Neural progenitor cell (in vitro differentiated cells): Measurements from ENCODE around the gene ZMIZ1. TPM values are rescaled to one million over a fixed set of nuclear protein-coding genes. Genes with fewer than 3 reads are reported as not detected.
A peak's percentile ranks its signal among the peaks of the same experiment; 100 is the strongest.

ENCODE experiments used
- DNase-seq: peaks from one replicate; pipeline ENCODE4 v3.0.0-alpha.2; 2016; ENCODE audit warnings: low spot score
- H2AFZ ChIP-seq: fragments of 200-600 bp; sonication (generic); replicated peaks from 2 replicates; pipeline ENCODE4 v1.6.1; 2016; ENCODE audit warnings: antibody characterized with exemption
- H3F3A ChIP-seq: fragments of 200-600 bp; sonication (generic); 2 replicates; pipeline ENCODE4 v1.6.1; 2016; ENCODE audit warnings: antibody characterized with exemption, low read depth
- H3K27ac ChIP-seq: fragments of 200-600 bp; sonication (generic); 2 replicates; pipeline ENCODE4 v1.5.1; 2016; ENCODE audit warnings: mild to moderate bottlenecking
- H3K27me3 ChIP-seq: fragments of 200-600 bp; sonication (generic); 2 replicates; pipeline ENCODE4 v1.6.1; 2016; ENCODE audit warnings: mild to moderate bottlenecking, moderate library complexity
- H3K36me3 ChIP-seq: fragments of 200-600 bp; sonication (generic); 2 replicates; pipeline ENCODE4 v1.5.1; 2016
- H3K4me1 ChIP-seq: fragments of 200-600 bp; sonication (generic); 2 replicates; pipeline ENCODE4 v1.6.1; 2016; ENCODE audit warnings: mixed run types
- H3K4me2 ChIP-seq: fragments of 200-600 bp; sonication (generic); 2 replicates; pipeline ENCODE4 v1.6.1; 2016
- H3K4me3 ChIP-seq: fragments of 200-600 bp; sonication (generic); 2 replicates; pipeline ENCODE4 v1.5.1; 2016
- H3K79me2 ChIP-seq: fragments of 200-600 bp; sonication (generic); 2 replicates; pipeline ENCODE4 v1.6.1; 2016; ENCODE audit warnings: low read depth
- H3K9ac ChIP-seq: fragments of 200-600 bp; sonication (generic); 2 replicates; pipeline ENCODE4 v1.6.1; 2016
- H3K9me3 ChIP-seq: fragments of 200-600 bp; sonication (generic); 2 replicates; pipeline ENCODE4 v1.5.1; 2016; ENCODE audit warnings: low read depth
- H4K20me1 ChIP-seq: fragments of 200-600 bp; sonication (generic); 2 replicates; pipeline ENCODE4 v1.6.1; 2016; ENCODE audit warnings: low read depth
- H3K27ac Mint-ChIP-seq: 3 replicates; pipeline ENCODE4 v1.8.0; 2021; ENCODE audit warnings: mixed read lengths
- H3K27me3 Mint-ChIP-seq: 2 replicates; pipeline ENCODE4 v1.8.0; 2022; ENCODE audit warnings: low read depth, mild to moderate bottlenecking, inconsistent platforms, moderate library complexity, mixed read lengths; ENCODE audit not compliant: insufficient read depth
- H3K36me3 Mint-ChIP-seq: 3 replicates; pipeline ENCODE4 v1.8.0; 2021; ENCODE audit warnings: mixed read lengths
- H3K4me1 Mint-ChIP-seq: 3 replicates; pipeline ENCODE4 v1.8.0; 2021; ENCODE audit warnings: mixed read lengths
- H3K4me3 Mint-ChIP-seq: 3 replicates; pipeline ENCODE4 v1.8.0; 2021; ENCODE audit warnings: mild to moderate bottlenecking, moderate library complexity, mixed read lengths
- H3K9me3 Mint-ChIP-seq: 3 replicates; pipeline ENCODE4 v1.8.0; 2020; ENCODE audit warnings: mixed read lengths
- EZH2 ChIP-seq: fragments of 200-600 bp; sonication (generic); IDR thresholded peaks from 2 replicates; pipeline ENCODE4 v1.6.1; 2017; ENCODE audit warnings: antibody characterized with exemption, mild to moderate bottlenecking, moderate library complexity
- EZH2phosphoT487 ChIP-seq: fragments of 200-600 bp; sonication (generic); IDR thresholded peaks from 2 replicates; pipeline ENCODE4 v1.6.1; 2017; ENCODE audit warnings: antibody characterized with exemption
- total RNA-seq: library from RNA; depleted of rRNA; stranded (reverse); fragments of >200 nt; gene quantifications from 2 replicates; pipeline ENCODE4 v1.2.3, GENCODE V29; 2015; ENCODE audit warnings: low replicate concordance
- TF ChIP-seq, protein P1 (sequence below): fragments of 200-600 bp; sonication (generic); IDR thresholded peaks from 2 replicates; pipeline ENCODE4 v1.5.1; 2017; ENCODE audit warnings: antibody characterized with exemption, mild to moderate bottlenecking

The ZMIZ1 gene
- total RNA-seq, 1 donor from 2014 or later, result 5.8 TPM

DNA sequence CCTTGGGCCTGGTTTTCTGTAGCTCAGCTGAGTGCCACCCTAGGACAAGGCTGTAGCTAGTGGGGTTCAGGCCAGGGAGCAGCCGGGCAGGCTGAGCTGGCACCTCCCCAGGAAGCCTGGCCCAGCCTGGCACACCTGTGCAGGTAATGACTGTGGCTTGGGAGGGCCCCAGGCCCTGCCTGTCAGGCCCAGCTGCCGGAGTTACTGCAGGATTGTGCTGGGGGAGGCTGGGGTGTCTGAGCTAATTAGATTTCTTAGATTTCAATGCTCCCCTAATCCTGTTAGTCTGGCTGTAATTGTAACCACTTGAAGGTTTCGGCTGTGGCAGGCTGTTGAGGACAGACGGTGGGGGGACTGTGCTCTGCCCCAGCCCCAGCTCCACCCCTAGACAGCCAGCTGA, 6.0 kb downstream of the ZMIZ1 start:
- Mint-ChIP-seq H3K4me1 (peaks cover 70% of the 10 kb centered on the region), H3K4me3 (no peak overlapping the region), H3K9me3 (no peaks in the 10 kb centered on the region), H3K27me3 (no peaks in the 10 kb centered on the region), H3K36me3 (no peaks in the 10 kb centered on the region), H3K27ac (no peak overlapping the region)
- peaks cover 99% of the 10 kb centered on the region for H4K20me1 ChIP-seq
- no peaks in the 10 kb centered on the region for H3K36me3 ChIP-seq
- no peaks in the 10 kb centered on the region for H3K9me3 ChIP-seq
- no peaks in the 10 kb centered on the region for H3K27me3 ChIP-seq
- H3K79me2 ChIP-seq, result peaks cover 99% of the 10 kb centered on the region
- H3K4me2 ChIP-seq, result no peak overlapping the region
- H3K9ac ChIP-seq, result no peak overlapping the region
- H3K4me3 ChIP-seq, result no peak overlapping the region
- TF ChIP-seq, protein P1, sequence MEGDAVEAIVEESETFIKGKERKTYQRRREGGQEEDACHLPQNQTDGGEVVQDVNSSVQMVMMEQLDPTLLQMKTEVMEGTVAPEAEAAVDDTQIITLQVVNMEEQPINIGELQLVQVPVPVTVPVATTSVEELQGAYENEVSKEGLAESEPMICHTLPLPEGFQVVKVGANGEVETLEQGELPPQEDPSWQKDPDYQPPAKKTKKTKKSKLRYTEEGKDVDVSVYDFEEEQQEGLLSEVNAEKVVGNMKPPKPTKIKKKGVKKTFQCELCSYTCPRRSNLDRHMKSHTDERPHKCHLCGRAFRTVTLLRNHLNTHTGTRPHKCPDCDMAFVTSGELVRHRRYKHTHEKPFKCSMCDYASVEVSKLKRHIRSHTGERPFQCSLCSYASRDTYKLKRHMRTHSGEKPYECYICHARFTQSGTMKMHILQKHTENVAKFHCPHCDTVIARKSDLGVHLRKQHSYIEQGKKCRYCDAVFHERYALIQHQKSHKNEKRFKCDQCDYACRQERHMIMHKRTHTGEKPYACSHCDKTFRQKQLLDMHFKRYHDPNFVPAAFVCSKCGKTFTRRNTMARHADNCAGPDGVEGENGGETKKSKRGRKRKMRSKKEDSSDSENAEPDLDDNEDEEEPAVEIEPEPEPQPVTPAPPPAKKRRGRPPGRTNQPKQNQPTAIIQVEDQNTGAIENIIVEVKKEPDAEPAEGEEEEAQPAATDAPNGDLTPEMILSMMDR, result no peak
- TF ChIP-seq EZH2phosphoT487, result no peak
- TF ChIP-seq EZH2, result no peak
- peaks cover 16% of the 10 kb centered on the region for H3F3A ChIP-seq
- H3K4me1 ChIP-seq, result peaks cover 32% of the 10 kb centered on the region
- DNase-seq, result peak; percentile 71
- H3K27ac ChIP-seq, result no peak overlapping the region
- no peak overlapping the region for H2AFZ ChIP-seq

DNA sequence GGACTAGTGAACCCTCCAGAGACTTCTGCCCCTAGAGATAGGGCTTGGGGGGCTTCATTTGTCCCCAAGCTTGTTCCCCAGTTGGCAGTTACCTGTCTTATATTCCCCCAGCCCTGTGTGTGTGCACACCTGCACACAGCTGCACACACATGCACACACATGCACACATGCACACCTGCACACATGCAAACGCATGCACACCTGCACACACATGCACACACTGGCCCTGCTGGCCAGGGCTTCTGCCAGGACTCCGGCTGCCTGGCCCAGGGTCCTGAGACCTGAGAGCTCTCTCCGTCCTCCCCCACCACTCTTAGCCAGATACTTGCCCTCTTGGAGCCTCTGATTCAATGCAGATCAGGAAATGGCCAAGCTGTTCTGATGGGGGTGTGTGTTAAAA, 6.7 kb downstream of the ZMIZ1 start:
- no peaks in the 10 kb centered on the region for H3K36me3 ChIP-seq
- Mint-ChIP-seq H3K36me3 (no peaks in the 10 kb centered on the region), H3K4me3 (no peak overlapping the region), H3K4me1 (peaks cover 75% of the 10 kb centered on the region), H3K27me3 (peaks cover under 1% of the 10 kb centered on the region), H3K9me3 (no peaks in the 10 kb centered on the region), H3K27ac (no peak overlapping the region)
- H3K4me3 ChIP-seq, result no peak overlapping the region
- H3K4me2 ChIP-seq, result no peak overlapping the region
- H2AFZ ChIP-seq, result no peak overlapping the region
- H3K79me2 ChIP-seq, result peaks cover 98% of the 10 kb centered on the region
- no peak for DNase-seq
- H3K4me1 ChIP-seq, result peaks cover 32% of the 10 kb centered on the region
- no peak overlapping the region for H3K9ac ChIP-seq
- peaks cover 100% of the 10 kb centered on the region for H4K20me1 ChIP-seq
- no peak overlapping the region for H3K27ac ChIP-seq
- peaks cover 16% of the 10 kb centered on the region for H3F3A ChIP-seq
- TF ChIP-seq EZH2 (no peak), EZH2phosphoT487 (no peak)
- TF ChIP-seq, protein P1, result no peak
- no peaks in the 10 kb centered on the region for H3K9me3 ChIP-seq
- H3K27me3 ChIP-seq, result no peaks in the 10 kb centered on the region

DNA sequence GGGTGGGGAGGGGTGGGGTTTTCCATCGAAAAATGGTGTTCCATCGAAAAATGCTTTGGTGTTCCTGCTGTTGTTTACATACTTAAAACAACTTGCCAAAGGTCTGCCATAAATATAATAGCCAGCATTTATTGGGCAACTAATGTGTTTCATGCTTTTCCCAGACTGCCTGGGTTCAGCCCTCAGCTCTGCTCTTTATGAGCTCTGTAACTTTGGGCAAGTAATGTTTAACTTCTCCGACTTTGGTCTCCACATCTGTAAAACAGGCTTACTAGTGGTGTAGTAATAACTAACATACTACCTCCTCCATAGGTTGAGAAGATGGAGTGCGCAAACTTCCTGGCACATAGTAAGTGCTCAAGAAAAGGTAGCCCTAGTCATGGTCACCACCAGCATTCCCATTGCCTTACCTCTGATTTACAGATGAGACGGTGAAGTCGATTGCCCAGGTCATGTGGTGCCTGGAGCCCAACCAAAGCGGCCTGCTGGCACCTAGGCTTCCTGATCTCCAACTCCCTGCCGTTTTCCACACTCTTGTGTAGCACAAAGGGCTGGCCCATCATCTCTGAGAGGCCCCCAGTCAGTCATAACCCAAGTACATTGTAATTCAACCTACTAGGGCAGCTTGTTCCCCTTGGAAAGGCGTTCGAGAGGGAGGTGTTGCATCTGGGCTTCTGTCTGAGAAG, 8.9 kb downstream of the ZMIZ1 start:
- H3K4me1 ChIP-seq, result peaks cover 19% of the 10 kb centered on the region
- Mint-ChIP-seq H3K27me3 (peaks cover 2% of the 10 kb centered on the region), H3K36me3 (peaks cover 3% of the 10 kb centered on the region), H3K27ac (no peak overlapping the region), H3K4me1 (peaks cover 72% of the 10 kb centered on the region), H3K4me3 (no peak overlapping the region), H3K9me3 (no peaks in the 10 kb centered on the region)
- H3K4me2 ChIP-seq, result no peak overlapping the region
- peaks cover 3% of the 10 kb centered on the region for H3F3A ChIP-seq
- H3K9me3 ChIP-seq, result no peaks in the 10 kb centered on the region
- no peak overlapping the region for H2AFZ ChIP-seq
- peaks cover 98% of the 10 kb centered on the region for H3K79me2 ChIP-seq
- no peak overlapping the region for H3K27ac ChIP-seq
- no peak overlapping the region for H3K4me3 ChIP-seq
- peaks cover 100% of the 10 kb centered on the region for H4K20me1 ChIP-seq
- no peak for TF ChIP-seq EZH2phosphoT487
- H3K27me3 ChIP-seq, result no peaks in the 10 kb centered on the region
- no peak overlapping the region for H3K9ac ChIP-seq
- H3K36me3 ChIP-seq, result no peaks in the 10 kb centered on the region
- DNase-seq, result no peak

DNA sequence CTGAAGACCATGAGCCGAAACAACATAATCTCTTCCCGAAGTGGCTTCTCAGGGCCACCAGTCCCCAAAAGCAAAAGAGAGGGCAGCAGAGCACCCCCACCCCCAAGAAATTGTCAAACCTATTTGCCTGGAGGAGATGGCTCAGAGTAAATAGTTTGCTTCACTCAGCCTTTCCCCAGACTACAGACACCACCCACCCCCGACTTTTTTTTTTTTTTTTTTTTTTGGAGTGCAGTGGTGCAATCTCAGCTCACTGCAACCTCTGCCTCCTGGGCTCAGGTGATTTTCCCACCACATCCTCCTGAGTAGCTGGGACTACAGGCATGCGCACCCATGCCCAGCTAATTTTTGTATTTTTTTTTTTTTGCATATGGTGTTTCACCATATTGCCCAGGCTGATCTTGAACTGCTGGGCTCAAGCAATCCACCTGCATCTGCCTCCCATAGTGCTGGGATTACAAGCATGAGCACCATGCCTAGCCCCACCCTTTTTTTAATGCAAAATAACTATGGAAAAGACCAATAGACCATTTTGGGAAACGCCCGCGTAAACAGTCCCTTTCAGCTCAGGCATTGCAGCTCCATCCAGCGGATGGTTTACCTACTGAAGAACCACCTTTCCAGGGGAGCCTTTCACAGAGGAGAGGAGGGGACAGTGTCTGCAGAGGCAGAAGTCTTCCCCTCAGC, 9.7 kb downstream of the ZMIZ1 start:
- Histone ChIP-seq H3K27me3 (no peaks in the 10 kb centered on the region), H3F3A (peaks cover 3% of the 10 kb centered on the region), H3K4me1 (peaks cover 15% of the 10 kb centered on the region), H3K9ac (no peak overlapping the region), H3K9me3 (no peaks in the 10 kb centered on the region), H3K79me2 (peaks cover 98% of the 10 kb centered on the region), H2AFZ (no peak overlapping the region), H4K20me1 (peaks cover 100% of the 10 kb centered on the region), H3K36me3 (no peaks in the 10 kb centered on the region), H3K27ac (no peak overlapping the region), H3K4me2 (no peak overlapping the region), H3K4me3 (no peak overlapping the region)
- Mint-ChIP-seq H3K27me3 (peaks cover 2% of the 10 kb centered on the region), H3K9me3 (no peaks in the 10 kb centered on the region), H3K27ac (peak overlapping the region; percentile 5), H3K4me3 (no peak overlapping the region), H3K4me1 (peaks cover 70% of the 10 kb centered on the region), H3K36me3 (peaks cover 3% of the 10 kb centered on the region)
- no peak for DNase-seq
- TF ChIP-seq EZH2 (no peak), EZH2phosphoT487 (no peak)
- TF ChIP-seq, protein P1, result no peak
